Measurements from ENCODE around the gene ZNF384. TPM values are rescaled to one million over a fixed set of nuclear protein-coding genes. Genes with fewer than 3 reads are reported as not detected.

ZNF384 gene
- total and polyA plus RNA-seq, 4 experiments from 2014 or later, result 14.4 to 88.7 (median 67.2) TPM

DNA sequence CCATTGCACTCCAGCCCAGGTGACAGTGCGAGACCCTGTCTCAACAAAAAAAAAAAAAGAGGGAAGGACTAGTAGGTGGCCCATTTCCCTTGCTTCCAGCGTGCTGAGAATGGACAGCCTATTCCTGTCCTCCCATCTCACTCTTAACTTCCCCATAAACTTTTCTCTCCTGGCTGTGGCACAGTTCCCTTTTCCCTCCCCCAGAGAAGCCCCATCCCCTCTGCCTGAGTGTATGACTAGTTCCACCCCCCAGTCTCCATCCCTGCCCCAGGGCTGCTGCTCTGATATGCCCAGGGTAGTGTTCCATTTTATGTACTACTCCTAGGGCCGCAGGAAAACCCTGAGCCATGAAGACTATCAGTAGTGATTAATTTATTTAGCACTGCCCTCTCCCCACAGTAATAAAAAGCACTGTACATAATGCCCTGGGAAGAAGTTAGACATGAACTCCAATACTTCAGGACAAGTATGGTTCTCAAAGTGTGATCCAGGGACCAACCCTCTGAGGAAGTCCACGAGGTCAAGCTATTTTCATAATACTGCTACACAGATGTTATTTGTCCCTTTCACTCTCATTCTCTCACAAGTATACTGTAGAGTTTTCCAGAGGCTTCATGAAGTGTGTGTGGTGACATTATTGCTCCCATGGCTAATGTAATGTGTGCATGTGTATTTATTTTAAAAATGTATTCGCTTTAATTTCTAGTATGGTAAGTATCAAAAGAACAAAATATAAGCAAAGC is 70.5 kb downstream of the ZNF384 start:
- H3K4me1 Mint-ChIP-seq, result peaks cover 3 to 28% (median 15%) of the 10 kb centered on the region in 4 donors
- no peaks in the 10 kb centered on the region for H3K36me3 ChIP-seq (ENCODE audit: insufficient read depth, low read length)
- H3K9me3 Mint-ChIP-seq, result no peaks in the 10 kb centered on the region
- ChIA-PET POLR2A (ENCODE audit: partially characterized antibody) (interaction anchor here (0.9 to 1.6 kb wide), 3 partner anchors 13 to 71 kb away, joined by 3 to 7 read pairs (median 3); partner anchors contain the start of gene ZNF384), CTCF (ENCODE audit: partially characterized antibody) (interaction anchor here (0.6 to 4.8 kb wide), 15 partner anchors 9 to 254 kb away, joined by 3 to 40 read pairs (median 4); partner anchors contain the start of genes LPAR5, MLF2 and SPSB2)
- peak overlapping the region in 1 of 8 donors; percentile 43 for H3K4me3 Mint-ChIP-seq
- H3K27ac Mint-ChIP-seq, result peak overlapping the region in 5 of 7 donors; percentile 38 to 70 (median 68)
- H3K4me3 ChIP-seq (ENCODE audit: low read length in 2 of 2), result no peak overlapping the region
- H3K27me3 Mint-ChIP-seq, result no peaks in the 10 kb centered on the region
- DNase-seq, result no peak
- no peaks in the 10 kb centered on the region for H3K27me3 ChIP-seq (ENCODE audit: insufficient read depth, low read length)
- H3K36me3 Mint-ChIP-seq, result peaks cover 4 to 6% of the 10 kb centered on the region in 2 donors
- no peak overlapping the region for H3K27ac ChIP-seq (ENCODE audit: low read depth, low read length)
- H3K9me3 ChIP-seq (ENCODE audit: control insufficient read depth in 1 of 2, low read length in 2 of 2), result no peaks in the 10 kb centered on the region
- intact Hi-C loops (cut with micrococcal nuclease), result loop anchor here (2.0 kb wide), 1 partner anchor 26 kb away; no protein-coding TSS in a partner anchor
- H3K4me1 ChIP-seq (ENCODE audit: insufficient read depth, low read length), result no peaks in the 10 kb centered on the region

Other genes starting within 250 kb of the ZNF384 start
- gene CD27, start 244.4 kb downstream of the ZNF384 start, total RNA-seq, result 100 to 1,000 TPM; 117 to 124 TPM
- gene CD27, start 244.4 kb downstream of the ZNF384 start, polyA plus RNA-seq, result 100 to 1,000 TPM; 343 to 402 TPM
- gene TAPBPL, start 237.3 kb downstream of the ZNF384 start, total RNA-seq, result 10 to 100 TPM; 66.4 to 66.9 TPM
- gene TAPBPL, start 237.3 kb downstream of the ZNF384 start, polyA plus RNA-seq, result 100 to 1,000 TPM; 102 to 116 TPM
- 100 to 1,000 TPM in 1 of 2 experiments, 10 to 100 TPM in 1; 97.7 to 101 TPM for gene VAMP1, start 218.7 kb downstream of the ZNF384 start, total RNA-seq
- gene VAMP1, start 218.7 kb downstream of the ZNF384 start, polyA plus RNA-seq, result 10 to 100 TPM; 10.3 to 12.1 TPM
- gene MRPL51, start 196.1 kb downstream of the ZNF384 start, total RNA-seq, result 10 to 100 TPM; 85.1 to 89.2 TPM
- 100 to 1,000 TPM; 199 to 205 TPM for gene MRPL51, start 196.1 kb downstream of the ZNF384 start, polyA plus RNA-seq
- 10 to 100 TPM; 38.1 to 39.8 TPM for gene NCAPD2, start 195.3 kb downstream of the ZNF384 start, total RNA-seq
- 10 to 100 TPM; 15.7 to 29.0 TPM for gene NCAPD2, start 195.3 kb downstream of the ZNF384 start, polyA plus RNA-seq
- gene GAPDH, start 154.9 kb downstream of the ZNF384 start, total RNA-seq, result 100 to 1,000 TPM; 474 to 495 TPM
- gene GAPDH, start 154.9 kb downstream of the ZNF384 start, polyA plus RNA-seq, result 1,000 to 10,000 TPM; 1,831 to 2,185 TPM
- 10 to 100 TPM; 58.7 to 60.4 TPM for gene IFFO1, start 133.3 kb downstream of the ZNF384 start, total RNA-seq
- 10 to 100 TPM in 1 of 2 donors, 1 to 10 TPM in 1; 3.7 to 12.5 TPM for gene IFFO1, start 133.3 kb downstream of the ZNF384 start, polyA plus RNA-seq
- gene NOP2, start 121.1 kb downstream of the ZNF384 start, total RNA-seq, result 10 to 100 TPM; 87.6 to 87.7 TPM
- gene NOP2, start 121.1 kb downstream of the ZNF384 start, polyA plus RNA-seq, result 10 to 100 TPM; 15.5 to 43.2 TPM
- 100 to 1,000 TPM; 246 to 255 TPM for gene CHD4, start 82.0 kb downstream of the ZNF384 start, total RNA-seq
- gene CHD4, start 82.0 kb downstream of the ZNF384 start, polyA plus RNA-seq, result 10 to 100 TPM; 13.3 to 64.6 TPM
- 10 to 100 TPM; 10.2 to 11.1 TPM for gene LPAR5, start 53.4 kb downstream of the ZNF384 start, total RNA-seq
- 10 to 100 TPM in 1 of 2 donors, 1 to 10 TPM in 1; 5.4 to 11.9 TPM for gene LPAR5, start 53.4 kb downstream of the ZNF384 start, polyA plus RNA-seq
- 10 to 100 TPM; 13.9 to 16.3 TPM for gene ACRBP, start 41.9 kb downstream of the ZNF384 start, total RNA-seq
- under 1 TPM in 1 of 2 donors, not detected in 1; 0.25 TPM for gene ACRBP, start 41.9 kb downstream of the ZNF384 start, polyA plus RNA-seq
- gene ING4, start 26.3 kb downstream of the ZNF384 start, total RNA-seq, result 10 to 100 TPM; 82.3 to 83.5 TPM
- gene ING4, start 26.3 kb downstream of the ZNF384 start, polyA plus RNA-seq, result 100 to 1,000 TPM in 1 of 2 donors, 10 to 100 TPM in 1; 73.0 to 122 TPM
- 1 to 10 TPM; 1.3 to 1.5 TPM for gene PIANP, start 11.4 kb upstream of the ZNF384 start, total RNA-seq
- gene PIANP, start 11.4 kb upstream of the ZNF384 start, polyA plus RNA-seq, result under 1 TPM; 0.61 to 0.69 TPM
- 10 to 100 TPM; 36.9 to 37.7 TPM for gene COPS7A, start 34.7 kb upstream of the ZNF384 start, total RNA-seq
- gene COPS7A, start 34.7 kb upstream of the ZNF384 start, polyA plus RNA-seq, result 10 to 100 TPM; 44.7 to 48.6 TPM
- 10 to 100 TPM; 79.8 to 80.3 TPM for gene MLF2, start 63.8 kb upstream of the ZNF384 start, total RNA-seq
- 100 to 1,000 TPM; 111 to 130 TPM for gene MLF2, start 63.8 kb upstream of the ZNF384 start, polyA plus RNA-seq
- gene PTMS, start 77.0 kb upstream of the ZNF384 start, total RNA-seq, result 1 to 10 TPM; 2.0 to 2.9 TPM
- gene PTMS, start 77.0 kb upstream of the ZNF384 start, polyA plus RNA-seq, result 1 to 10 TPM; 1.3 to 3.6 TPM
- 1 to 10 TPM; 2.4 to 3.8 TPM for gene LAG3, start 83.1 kb upstream of the ZNF384 start, total RNA-seq
- 1 to 10 TPM; 4.9 to 8.3 TPM for gene LAG3, start 83.1 kb upstream of the ZNF384 start, polyA plus RNA-seq
- 100 to 1,000 TPM; 285 to 291 TPM for gene CD4, start 100.2 kb upstream of the ZNF384 start, total RNA-seq
- 100 to 1,000 TPM; 251 to 456 TPM for gene CD4, start 100.2 kb upstream of the ZNF384 start, polyA plus RNA-seq
- under 1 TPM in 1 of 2 experiments, not detected in 1; 0.32 TPM for gene GPR162, start 132.4 kb upstream of the ZNF384 start, total RNA-seq
- gene GPR162, start 132.4 kb upstream of the ZNF384 start, polyA plus RNA-seq, result not detected
- gene P3H3, start 139.0 kb upstream of the ZNF384 start, total RNA-seq, result 10 to 100 TPM; 11.2 to 11.8 TPM
- 1 to 10 TPM in 1 of 2 donors, under 1 TPM in 1; 0.72 to 1.2 TPM for gene P3H3, start 139.0 kb upstream of the ZNF384 start, polyA plus RNA-seq
- gene GNB3, start 151.6 kb upstream of the ZNF384 start, total RNA-seq, result 1 to 10 TPM; 5.1 to 5.2 TPM
- gene GNB3, start 151.6 kb upstream of the ZNF384 start, polyA plus RNA-seq, result not detected
- gene CDCA3, start 161.9 kb upstream of the ZNF384 start, total RNA-seq, result 1 to 10 TPM; 1.3 to 2.0 TPM
- under 1 TPM; 0.09 to 0.39 TPM for gene CDCA3, start 161.9 kb upstream of the ZNF384 start, polyA plus RNA-seq
- 10 to 100 TPM; 65.2 to 69.3 TPM for gene USP5, start 162.8 kb upstream of the ZNF384 start, total RNA-seq
- gene USP5, start 162.8 kb upstream of the ZNF384 start, polyA plus RNA-seq, result 10 to 100 TPM; 53.9 to 73.0 TPM
- 100 to 1,000 TPM; 155 to 164 TPM for gene TPI1, start 178.2 kb upstream of the ZNF384 start, total RNA-seq
- 100 to 1,000 TPM; 572 to 777 TPM for gene TPI1, start 178.2 kb upstream of the ZNF384 start, polyA plus RNA-seq
- gene SPSB2, start 183.9 kb upstream of the ZNF384 start, total RNA-seq, result 10 to 100 TPM; 19.8 to 21.9 TPM
- gene SPSB2, start 183.9 kb upstream of the ZNF384 start, polyA plus RNA-seq, result 10 to 100 TPM; 16.6 to 25.5 TPM
- 1 to 10 TPM; 8.3 to 9.1 TPM for gene LRRC23, start 215.4 kb upstream of the ZNF384 start, total RNA-seq
- 1 to 10 TPM; 4.1 to 4.2 TPM for gene LRRC23, start 215.4 kb upstream of the ZNF384 start, polyA plus RNA-seq
- gene ENO2, start 225.2 kb upstream of the ZNF384 start, total RNA-seq, result 100 to 1,000 TPM; 187 to 190 TPM
- 10 to 100 TPM; 28.4 to 35.8 TPM for gene ENO2, start 225.2 kb upstream of the ZNF384 start, polyA plus RNA-seq
- gene ATN1, start 238.6 kb upstream of the ZNF384 start, total RNA-seq, result 10 to 100 TPM; 32.2 to 33.0 TPM
- gene ATN1, start 238.6 kb upstream of the ZNF384 start, polyA plus RNA-seq, result 1 to 10 TPM in 1 of 2 donors, under 1 TPM in 1; 0.16 to 1.1 TPM

Measured in CD4-positive, alpha-beta memory T cell (primary cell).